Measurements from ENCODE around the gene ZNF493.
A peak's percentile ranks its signal among the peaks of the same experiment; 100 is the strongest.

Gene ZNF493

GRCh38 chr19:21396893-21397572, at the start of gene ZNF493:
TSS of gene ZNF493 (plus strand) at chr19:21397133. CDS start at chr19:21397238, 105 bp downstream.
- TF ChIP-seq ZNF274 (IDR thresholded peaks at IDR 0.05; ENCODE audit: low read depth, low read length) (no peak), YY1 (IDR thresholded peaks at IDR 0.05; ENCODE audit: insufficient read depth, insufficient read length) (no peak), SUZ12 (IDR thresholded peaks at IDR 0.05; ENCODE audit: extremely low read depth, insufficient read depth, insufficient read length) (no peak)
- H3K9me3 ChIP-seq (ENCODE audit: insufficient read depth, low read length): peaks cover 3% of the 10 kb centered on the region; the same call in 1 of the 2 replicates
- H3K4me1 ChIP-seq (ENCODE audit: insufficient read depth, insufficient read length): no peaks in the 10 kb centered on the region
- H3K4me3 ChIP-seq (ENCODE audit: insufficient read length, low read depth): peak within 1 kb of the TSS; percentile 96
- H3K27me3 ChIP-seq (ENCODE audit: insufficient read depth, insufficient read length): no peaks in the 10 kb centered on the region
- peaks cover 29% of the 10 kb centered on the region for H3K36me3 ChIP-seq (ENCODE audit: insufficient read depth, insufficient read length, low read length)
- peak; percentile 95 for DNase-seq (ENCODE audit: low read depth, low spot score)
- peak within 1 kb of the TSS; percentile 95 for H3K9ac ChIP-seq (ENCODE audit: insufficient read length, low read depth)

GRCh38 chr19:21352830-21353229, 44.1 kb upstream of the ZNF493 start:
- no peaks in the 10 kb centered on the region for H3K4me1 ChIP-seq (ENCODE audit: insufficient read depth, insufficient read length)
- no peaks in the 10 kb centered on the region for H3K36me3 ChIP-seq (ENCODE audit: insufficient read depth, insufficient read length, low read length)
- H3K27me3 ChIP-seq (ENCODE audit: insufficient read depth, insufficient read length): no peaks in the 10 kb centered on the region
- peaks cover 7% of the 10 kb centered on the region for H3K9me3 ChIP-seq (ENCODE audit: insufficient read depth, low read length)
- TF ChIP-seq ZNF274 (IDR thresholded peaks at IDR 0.05; ENCODE audit: low read depth, low read length) (no peak), SUZ12 (IDR thresholded peaks at IDR 0.05; ENCODE audit: extremely low read depth, insufficient read depth, insufficient read length) (no peak), YY1 (IDR thresholded peaks at IDR 0.05; ENCODE audit: insufficient read depth, insufficient read length) (no peak)
- no peak overlapping the region for H3K9ac ChIP-seq (ENCODE audit: insufficient read length, low read depth)
- no peak overlapping the region for H3K4me3 ChIP-seq (ENCODE audit: insufficient read length, low read depth)
- no peak for DNase-seq (ENCODE audit: low read depth, low spot score)

- Histone ChIP-seq H3K9ac (ENCODE audit: insufficient read length, low read depth) (peak within 1 kb of the TSS; percentile 98), H3K4me1 (ENCODE audit: insufficient read depth, insufficient read length) (no peaks in the 10 kb centered on the region), H3K27me3 (ENCODE audit: insufficient read depth, insufficient read length) (no peaks in the 10 kb centered on the region), H3K4me3 (ENCODE audit: insufficient read length, low read depth) (peak within 1 kb of the TSS; percentile 99), H3K36me3 (ENCODE audit: insufficient read depth, insufficient read length, low read length) (peaks cover 37% of the 10 kb centered on the region), H3K9me3 (ENCODE audit: insufficient read depth, low read length) (no peaks in the 10 kb centered on the region)
- TF ChIP-seq ZNF274 (IDR thresholded peaks at IDR 0.05; ENCODE audit: low read depth, low read length) (no peak), YY1 (IDR thresholded peaks at IDR 0.05; ENCODE audit: insufficient read depth, insufficient read length) (no peak), SUZ12 (IDR thresholded peaks at IDR 0.05; ENCODE audit: extremely low read depth, insufficient read depth, insufficient read length) (no peak)
- peak; percentile 95 for DNase-seq (ENCODE audit: low read depth, low spot score)
Measured at GRCh38 chr19:21358768-21359451, 38.0 kb upstream of the ZNF493 start, which contains the start of gene ZNF738. TSS of gene ZNF738 (plus strand) at chr19:21359000. CDS start at chr19:21359141, 141 bp downstream.

- H3K4me1 ChIP-seq (ENCODE audit: insufficient read depth, insufficient read length): no peaks in the 10 kb centered on the region
- no peaks in the 10 kb centered on the region for H3K9me3 ChIP-seq (ENCODE audit: insufficient read depth, low read length)
- no peaks in the 10 kb centered on the region for H3K27me3 ChIP-seq (ENCODE audit: insufficient read depth, insufficient read length)
- no peak overlapping the region for H3K4me3 ChIP-seq (ENCODE audit: insufficient read length, low read depth)
- no peak for TF ChIP-seq ZNF274 (IDR thresholded peaks at IDR 0.05; ENCODE audit: low read depth, low read length)
- TF ChIP-seq SUZ12 (IDR thresholded peaks at IDR 0.05; ENCODE audit: extremely low read depth, insufficient read depth, insufficient read length): no peak
- no peak for TF ChIP-seq YY1 (IDR thresholded peaks at IDR 0.05; ENCODE audit: insufficient read depth, insufficient read length)
- no peak overlapping the region for H3K9ac ChIP-seq (ENCODE audit: insufficient read length, low read depth)
- DNase-seq (ENCODE audit: low read depth, low spot score): no peak
- H3K36me3 ChIP-seq (ENCODE audit: insufficient read depth, insufficient read length, low read length): peaks cover 66% of the 10 kb centered on the region
Measured at GRCh38 chr19:21362291-21362690, 34.6 kb upstream of the ZNF493 start.

- H3K9ac ChIP-seq (ENCODE audit: insufficient read length, low read depth): no peak overlapping the region
- no peak for TF ChIP-seq YY1 (IDR thresholded peaks at IDR 0.05; ENCODE audit: insufficient read depth, insufficient read length)
- TF ChIP-seq SUZ12 (IDR thresholded peaks at IDR 0.05; ENCODE audit: extremely low read depth, insufficient read depth, insufficient read length): no peak
- peak; percentile 75 for TF ChIP-seq ZNF274 (IDR thresholded peaks at IDR 0.05; ENCODE audit: low read depth, low read length)
- H3K4me3 ChIP-seq (ENCODE audit: insufficient read length, low read depth): no peak overlapping the region
- DNase-seq (ENCODE audit: low read depth, low spot score): no peak
- no peaks in the 10 kb centered on the region for H3K4me1 ChIP-seq (ENCODE audit: insufficient read depth, insufficient read length)
- H3K36me3 ChIP-seq (ENCODE audit: insufficient read depth, insufficient read length, low read length): peaks cover 16% of the 10 kb centered on the region
- H3K27me3 ChIP-seq (ENCODE audit: insufficient read depth, insufficient read length): no peaks in the 10 kb centered on the region
- H3K9me3 ChIP-seq (ENCODE audit: insufficient read depth, low read length): peaks cover 100% of the 10 kb centered on the region
Measured at GRCh38 chr19:21383980-21384582, 12.9 kb upstream of the ZNF493 start.

- Histone ChIP-seq H3K4me1 (ENCODE audit: insufficient read depth, insufficient read length) (no peaks in the 10 kb centered on the region), H3K27me3 (ENCODE audit: insufficient read depth, insufficient read length) (no peaks in the 10 kb centered on the region), H3K4me3 (ENCODE audit: insufficient read length, low read depth) (no peak overlapping the region), H3K9ac (ENCODE audit: insufficient read length, low read depth) (no peak overlapping the region), H3K36me3 (ENCODE audit: insufficient read depth, insufficient read length, low read length) (peaks cover 29% of the 10 kb centered on the region), H3K9me3 (ENCODE audit: insufficient read depth, low read length) (peaks cover 3% of the 10 kb centered on the region; the same call in 1 of the 2 replicates)
- no peak for DNase-seq (ENCODE audit: low read depth, low spot score)
- no peak for TF ChIP-seq SUZ12 (IDR thresholded peaks at IDR 0.05; ENCODE audit: extremely low read depth, insufficient read depth, insufficient read length)
- TF ChIP-seq ZNF274 (IDR thresholded peaks at IDR 0.05; ENCODE audit: low read depth, low read length): no peak
- no peak for TF ChIP-seq YY1 (IDR thresholded peaks at IDR 0.05; ENCODE audit: insufficient read depth, insufficient read length)
Measured at GRCh38 chr19:21396121-21396520, 812 bp upstream of the ZNF493 start.

GRCh38 chr19:21398851-21399250, 1.9 kb downstream of the ZNF493 start:
- Histone ChIP-seq H3K4me3 (ENCODE audit: insufficient read length, low read depth) (no peak overlapping the region), H3K27me3 (ENCODE audit: insufficient read depth, insufficient read length) (no peaks in the 10 kb centered on the region), H3K4me1 (ENCODE audit: insufficient read depth, insufficient read length) (no peaks in the 10 kb centered on the region), H3K9me3 (ENCODE audit: insufficient read depth, low read length) (peaks cover 3% of the 10 kb centered on the region; the same call in 1 of the 2 replicates), H3K36me3 (ENCODE audit: insufficient read depth, insufficient read length, low read length) (peaks cover 42% of the 10 kb centered on the region), H3K9ac (ENCODE audit: insufficient read length, low read depth) (no peak overlapping the region)
- no peak for DNase-seq (ENCODE audit: low read depth, low spot score)
- TF ChIP-seq YY1 (IDR thresholded peaks at IDR 0.05; ENCODE audit: insufficient read depth, insufficient read length) (no peak), SUZ12 (IDR thresholded peaks at IDR 0.05; ENCODE audit: extremely low read depth, insufficient read depth, insufficient read length) (no peak), ZNF274 (IDR thresholded peaks at IDR 0.05; ENCODE audit: low read depth, low read length) (no peak)

Data from NT2/D1 (cell line).